SK-N-SH (cell line): ENCODE data around the gene SFXN3. TPM values are rescaled to one million over a fixed set of nuclear protein-coding genes. Genes with fewer than 3 reads are reported as not detected.

ENCODE experiments used
- CTCF ChIA-PET: fragments of 300-600, 350-600 bp; formaldehyde crosslinking; extraction: SDS; loops from one replicate; lab custom pipeline; 2021; lab: Yijun Ruan, JAX
- POLR2A ChIA-PET: fragments of 350-600 bp; sonication (Branson Sonifier 250); formaldehyde crosslinking; extraction: SDS; loops from one replicate; lab custom pipeline; 2020; ENCODE audit warnings: antibody characterized with exemption, inconsistent platforms; lab: Yijun Ruan, JAX
- DNase-seq: peaks from one replicate; pipeline ENCODE4 v3.0.0; 2012
- H2AFZ ChIP-seq: fragments of 200-600 bp; sonication (generic); 2 replicates; pipeline ENCODE4 v1.8.1; 2016; ENCODE audit warnings: antibody characterized with exemption, mild to moderate bottlenecking, low read depth
- H3F3A ChIP-seq: fragments of 200-600 bp; sonication (generic); replicated peaks from 2 replicates; pipeline ENCODE3; 2016; ENCODE audit warnings: antibody characterized with exemption, mild to moderate bottlenecking; ENCODE audit not compliant: insufficient read depth
- H3K27ac ChIP-seq, 2 experiments: fragments of 200-500 bp in 1 of 2; fragments of 200-600 bp in 1 of 2; sonication (Bioruptor generic) in 1 of 2; sonication (generic), shearing (Covaris generic) in 1 of 2; 2 replicates each; pipeline versions ENCODE4 v1.5.1 to v1.6.1; 2014 to 2016; ENCODE audit warnings: low read depth in 2 of 2, inconsistent platforms in 1 of 2, low read length in 1 of 2, mild to moderate bottlenecking in 1 of 2, mixed read lengths in 1 of 2
- H3K27me3 ChIP-seq: fragments of 200-600 bp; sonication (generic), shearing (Covaris generic); 2 replicates; pipeline ENCODE4 v1.6.1; 2016; ENCODE audit warnings: mixed run types; ENCODE audit not compliant: insufficient read depth
- H3K36me3 ChIP-seq, 2 experiments: fragments of 200-500 bp in 1 of 2; fragments of 200-600 bp in 1 of 2; sonication (Bioruptor generic) in 1 of 2; sonication (generic) in 1 of 2; replicated peaks in 1 of 2; 2 replicates each; pipeline versions ENCODE3 to v1.5.1; 2014 to 2016; ENCODE audit warnings: low read length in 1 of 2, mild to moderate bottlenecking in 1 of 2; ENCODE audit not compliant: insufficient read depth in 2 of 2, control insufficient read depth in 1 of 2
- H3K4me1 ChIP-seq, 2 experiments: fragments of 200-500 bp in 1 of 2; fragments of 200-600 bp in 1 of 2; sonication (Bioruptor generic) in 1 of 2; sonication (generic), shearing (Covaris generic) in 1 of 2; 2 replicates each; pipeline versions ENCODE4 v1.5.1 to v1.6.1; 2014 to 2016; ENCODE audit warnings: low read depth in 1 of 2, low read length in 1 of 2, mixed run types in 1 of 2; ENCODE audit not compliant: insufficient read depth in 2 of 2, control insufficient read depth in 1 of 2
- H3K4me2 ChIP-seq: fragments of 200-600 bp; sonication (generic), shearing (Covaris generic); 2 replicates; pipeline ENCODE4 v1.6.1; 2017; ENCODE audit warnings: mixed run types
- H3K4me3 ChIP-seq, 2 experiments: fragments of 200-500 bp in 1 of 2; fragments of 200-600 bp in 1 of 2; sonication (Bioruptor generic) in 1 of 2; sonication (generic), shearing (Covaris generic) in 1 of 2; 2 replicates each; pipeline versions ENCODE4 v1.5.1 to v1.8.1; 2014 to 2016; ENCODE audit warnings: low read depth in 2 of 2, inconsistent platforms in 1 of 2, low read length in 1 of 2, mild to moderate bottlenecking in 1 of 2, mixed read lengths in 1 of 2, moderate library complexity in 1 of 2
- H3K79me2 ChIP-seq: fragments of 200-600 bp; sonication (generic); 2 replicates; pipeline ENCODE4 v1.8.1; 2017; ENCODE audit warnings: mild to moderate bottlenecking; ENCODE audit not compliant: insufficient read depth
- H3K9ac ChIP-seq: fragments of 200-600 bp; sonication (generic); 2 replicates; pipeline ENCODE4 v1.6.1; 2017; ENCODE audit warnings: mixed run types
- H3K9me2 ChIP-seq: fragments of 200-600 bp; sonication (generic); 2 replicates; pipeline ENCODE4 v1.6.1; 2017; ENCODE audit warnings: mixed run types
- H3K9me3 ChIP-seq: fragments of 200-600 bp; sonication (generic); 2 replicates; pipeline ENCODE4 v1.6.1; 2017; ENCODE audit warnings: mixed run types, mild to moderate bottlenecking, moderate library complexity
- H4K20me1 ChIP-seq: fragments of 200-600 bp; sonication (generic); 2 replicates; pipeline ENCODE4 v1.6.1; 2017; ENCODE audit warnings: mild to moderate bottlenecking, mixed run types; ENCODE audit not compliant: insufficient read depth
- CHD2 ChIP-seq: fragments of 150-350 bp; IDR thresholded peaks from 2 replicates; pipeline ENCODE4 v1.6.1; 2018; ENCODE audit warnings: low read length; ENCODE audit not compliant: partially characterized antibody
- EZH2phosphoT487 ChIP-seq: fragments of 200-600 bp; sonication (generic); IDR thresholded peaks from 2 replicates; pipeline ENCODE4 v1.6.1; 2017; ENCODE audit warnings: low read depth, mixed run types, mild to moderate bottlenecking, antibody characterized with exemption, moderate library complexity, borderline replicate concordance
- FOXJ3 ChIP-seq: sonication (generic); formaldehyde crosslinking; IDR thresholded peaks from 2 replicates; pipeline ENCODE4 v1.5.1; 2020; ENCODE audit warnings: mild to moderate bottlenecking, missing genetic modification reagents
- FOXM1 ChIP-seq: IDR thresholded peaks from 2 replicates; pipeline ENCODE4 v1.4.0; 2012; ENCODE audit warnings: low read depth, mild to moderate bottlenecking
- IRF3 ChIP-seq: fragments of 150-350 bp; IDR thresholded peaks from 2 replicates; pipeline ENCODE4 v1.6.1; 2016; ENCODE audit warnings: mild to moderate bottlenecking, low read depth, low read length
- JUND ChIP-seq: IDR thresholded peaks from 2 replicates; pipeline ENCODE4 v1.4.0; 2012
- MAX ChIP-seq: IDR thresholded peaks from 2 replicates; pipeline ENCODE4 v1.4.0; 2012; ENCODE audit warnings: low read depth
- MEF2A ChIP-seq: IDR thresholded peaks from 2 replicates; pipeline ENCODE4 v1.4.0; 2012; ENCODE audit warnings: low read depth, borderline replicate concordance
- MXI1 ChIP-seq: IDR thresholded peaks from 2 replicates; pipeline ENCODE4 v1.6.1; 2012; ENCODE audit warnings: mild to moderate bottlenecking, low read depth, low read length, improper control_type of control experiment
- NFIC ChIP-seq: IDR thresholded peaks from 2 replicates; pipeline ENCODE4 v1.4.0; 2012; ENCODE audit warnings: borderline replicate concordance
- PBX3 ChIP-seq: IDR thresholded peaks from 2 replicates; pipeline ENCODE4; 2012
- RAD21 ChIP-seq: IDR thresholded peaks from 2 replicates; pipeline ENCODE4 v1.6.1; 2012; ENCODE audit warnings: mild to moderate bottlenecking, low read length
- RCOR1 ChIP-seq: fragments of 150-350 bp; IDR thresholded peaks from 2 replicates; pipeline ENCODE4 v1.6.1; 2017; ENCODE audit warnings: antibody characterized with exemption, low read length
- RFX5 ChIP-seq: IDR thresholded peaks from 2 replicates; pipeline ENCODE4 v1.6.1; 2012; ENCODE audit warnings: mild to moderate bottlenecking, improper control_type of control experiment, low read length
- RXRA ChIP-seq: IDR thresholded peaks from 2 replicates; pipeline ENCODE4 v1.4.0; 2012; ENCODE audit warnings: low read depth, mild to moderate bottlenecking, borderline replicate concordance
- TCF12 ChIP-seq: IDR thresholded peaks from 2 replicates; pipeline ENCODE4 v1.4.0; 2012
- USF1 ChIP-seq: IDR thresholded peaks from 2 replicates; pipeline ENCODE4 v1.4.0; 2012; ENCODE audit warnings: low read depth, borderline replicate concordance
- USF2 ChIP-seq: fragments of 150-350 bp; IDR thresholded peaks from 2 replicates; pipeline ENCODE4 v1.6.1; 2017; ENCODE audit warnings: antibody characterized with exemption, low read length, low read depth, borderline replicate concordance
- YY1 ChIP-seq: IDR thresholded peaks from 2 replicates; pipeline ENCODE4 v1.4.0; 2012; ENCODE audit warnings: low read depth, mild to moderate bottlenecking
- WGBS: methylation state at CpG from one replicate; pipeline ENCODE4 v1.1.6; 2017; ENCODE audit warnings: low lambda C conversion rate; 5-methylcytosine and 5-hydroxymethylcytosine counted together
- polyA plus RNA-seq, 3 experiments: library from polyadenylated mRNA; depleted of rRNA; stranded (reverse); fragments of >200 nt; gene quantifications; 2 replicates each; pipeline ENCODE4 v1.2.3, GENCODE V29; 2012

Gene SFXN3
- polyA plus RNA-seq, 1 of the 3 experiments (the other 2 are of a cell fraction): 142 TPM

- Histone ChIP-seq H2AFZ (no peak overlapping the region), H4K20me1 (peaks cover 15% of the 10 kb centered on the region; the same call in 1 of the 2 replicates), H3K9me3 (no peaks in the 10 kb centered on the region), H3K9me2 (no peaks in the 10 kb centered on the region), H3F3A (peaks cover 48% of the 10 kb centered on the region), H3K79me2 (peaks cover 25% of the 10 kb centered on the region), H3K27me3 (no peaks in the 10 kb centered on the region), H3K27ac (no peak overlapping the region; a peak in 1 of 4 replicates), H3K4me2 (no peak overlapping the region), H3K4me3 (no peak overlapping the region), H3K36me3 (peaks cover 34 to 48% of the 10 kb centered on the region in 2 experiments), H3K4me1 (peaks cover 10 to 18% of the 10 kb centered on the region in 2 experiments), H3K9ac (no peak overlapping the region)
- ChIA-PET CTCF (interaction anchor here (1.3 to 9.5 kb wide), 12 partner anchors 11 to 116 kb away, joined by 3 to 98 read pairs (median 19); partner anchors contain the start of genes KAZALD1, PDZD7 and SFXN3), POLR2A (interaction anchor here (1.3 kb wide), 1 partner anchor 21 kb away, joined by 3 read pairs; no protein-coding TSS in a partner anchor)
- 98% methylated on average over 3 of the region's 3 CpGs for WGBS
- TF ChIP-seq FOXJ3 (CRISPR knock-in tag) (no peak), USF1 (no peak), RAD21 (no peak), IRF3 (no peak), FOXM1 (no peak), MXI1 (no peak), TCF12 (no peak), RCOR1 (no peak), YY1 (no peak), RXRA (no peak), RFX5 (no peak), NFIC (no peak)
- no peak for DNase-seq
These were observed 9.0 kb downstream of the SFXN3 start for GRCh38 chr10:101040061-101040460.

- no peak overlapping the region for H3K9ac ChIP-seq
- H3K4me1 ChIP-seq: peaks cover 10 to 18% of the 10 kb centered on the region in 2 experiments
- no peak overlapping the region; a peak in 1 of 4 replicates for H3K27ac ChIP-seq
- H4K20me1 ChIP-seq: 0 out of 2 replicates have a peak, but pooled peaks cover 9% of the 10 kb centered on the region
- peaks cover 17% of the 10 kb centered on the region for H3K79me2 ChIP-seq
- H3K4me2 ChIP-seq: no peak overlapping the region
- peaks cover 48% of the 10 kb centered on the region for H3F3A ChIP-seq
- H2AFZ ChIP-seq: no peak overlapping the region
- no peak for DNase-seq
- no peaks in the 10 kb centered on the region for H3K9me3 ChIP-seq
- ChIA-PET CTCF (interaction anchor here (1.0 to 9.5 kb wide), 15 partner anchors 11 to 115 kb away, joined by 3 to 98 read pairs (median 11); partner anchors contain the start of genes KAZALD1, PDZD7 and SFXN3), POLR2A (interaction anchor here (0.7 to 0.9 kb wide), 2 partner anchors 9 to 41 kb away, joined by 3 read pairs; partner anchors contain the start of gene LZTS2)
- TF ChIP-seq CHD2 (no peak), PBX3 (no peak), EZH2phosphoT487 (no peak), MEF2A (no peak), USF1 (no peak), JUND (no peak), USF2 (no peak), MAX (no peak)
- no peak overlapping the region for H3K4me3 ChIP-seq
- H3K9me2 ChIP-seq: no peaks in the 10 kb centered on the region
- H3K27me3 ChIP-seq: no peaks in the 10 kb centered on the region
- H3K36me3 ChIP-seq: peaks cover 26 to 40% of the 10 kb centered on the region in 2 experiments
- 39% methylated on average over 2 of the region's 2 CpGs for WGBS
These were observed 9.8 kb downstream of the SFXN3 start for GRCh38 chr10:101040851-101041250.
